ENCODE results near the gene OSTC. TPM values are rescaled to one million over a fixed set of nuclear protein-coding genes. Genes with fewer than 3 reads are reported as not detected.
"Not testable (repeated sequence)": the region's sequence is repeated elsewhere in the genome, so short reads cannot be mapped to it uniquely, and the experiment has no call there.

OSTC gene
- total RNA-seq, 2 experiments from 2014 or later: 72.5 to 73.3 TPM

DNA sequence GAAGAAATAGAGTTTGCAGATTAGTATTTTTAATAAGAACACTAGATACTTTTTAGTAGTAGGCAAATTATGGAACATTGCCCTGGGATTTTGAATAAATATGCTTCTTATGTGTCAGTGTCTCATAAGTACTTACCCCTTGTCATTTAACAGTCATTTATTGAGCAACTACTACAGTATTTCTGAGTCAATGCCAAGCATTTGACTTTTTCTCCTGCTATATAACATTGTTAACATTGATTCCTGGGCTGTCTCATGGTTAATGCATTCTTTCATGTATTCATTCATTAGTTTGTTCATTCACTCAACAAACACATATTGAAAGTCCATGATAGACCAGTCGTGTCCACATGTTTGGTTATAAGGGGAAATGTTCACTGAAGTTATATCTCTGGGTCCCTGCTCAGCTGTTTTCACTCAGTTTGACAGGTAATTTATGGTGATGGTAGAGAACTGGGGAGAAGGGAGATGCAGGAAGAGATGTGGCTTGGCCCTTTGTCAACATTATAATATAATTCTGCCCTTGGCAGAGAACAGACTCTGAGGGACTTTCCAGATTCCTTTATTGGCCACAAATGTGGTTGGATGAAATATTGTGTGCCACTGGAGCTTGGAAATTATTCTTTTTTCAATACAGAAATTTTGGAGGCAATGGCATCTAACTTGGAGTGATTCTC lies 49.8 kb downstream of the OSTC start:
- CTCF ChIA-PET: no interaction called here
- Mint-ChIP-seq H3K9me3 (no peaks in the 10 kb centered on the region), H3K4me1 (ENCODE audit: low read depth) (peaks cover 28% of the 10 kb centered on the region), H3K36me3 (ENCODE audit: low read depth) (no peaks in the 10 kb centered on the region), H3K4me3 (no peak overlapping the region), H3K27me3 (ENCODE audit: low read depth) (no peaks in the 10 kb centered on the region), H3K27ac (no peak overlapping the region)
- intact Hi-C loops (cut with micrococcal nuclease): no loop called here
- DNase-seq: no peak

DNA sequence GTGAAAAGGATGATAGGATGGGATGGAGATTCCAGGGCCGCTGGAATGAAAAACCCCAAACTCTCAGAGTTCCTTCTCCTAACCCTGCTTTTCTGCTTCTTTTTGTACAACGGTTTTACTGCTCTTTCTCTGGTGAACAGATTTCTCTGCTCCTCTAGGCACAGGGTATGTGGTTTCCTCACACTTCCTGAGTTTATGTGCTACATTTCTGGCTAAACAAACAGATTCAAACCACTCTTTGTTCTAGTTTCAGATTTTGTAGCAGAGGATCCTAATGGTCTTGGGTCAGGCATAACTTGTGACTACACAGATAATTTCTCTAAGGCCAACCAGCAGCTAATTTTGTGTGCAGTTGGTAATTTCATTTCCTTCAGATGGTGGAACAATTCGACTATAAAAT lies 52.6 kb downstream of the OSTC start:
- Mint-ChIP-seq H3K36me3 (ENCODE audit: low read depth) (no peaks in the 10 kb centered on the region), H3K27me3 (ENCODE audit: low read depth) (no peaks in the 10 kb centered on the region), H3K4me3 (no peak overlapping the region), H3K9me3 (no peaks in the 10 kb centered on the region), H3K4me1 (ENCODE audit: low read depth) (peaks cover 28% of the 10 kb centered on the region), H3K27ac (no peak overlapping the region)
- DNase-seq: no peak
- intact Hi-C loops (cut with micrococcal nuclease): no loop called here
- CTCF ChIA-PET: no interaction called here

DNA sequence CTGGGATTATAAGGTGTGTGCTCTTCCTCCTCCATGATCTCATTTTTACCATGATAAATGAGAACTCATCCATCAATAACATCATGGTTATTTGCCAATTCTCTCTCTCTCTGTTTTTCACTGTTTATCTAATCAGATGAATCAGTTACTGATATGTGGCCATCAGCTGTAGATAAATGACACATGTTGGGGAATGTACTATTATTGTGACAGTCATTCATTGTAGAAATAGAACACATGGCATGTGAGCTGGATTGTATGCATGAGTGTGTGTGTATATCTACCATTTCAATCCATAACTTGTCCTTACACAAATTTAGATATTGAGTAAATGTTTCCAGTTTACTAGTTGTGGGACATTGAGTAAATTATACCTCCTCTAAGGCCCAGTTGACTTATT lies 53.0 kb downstream of the OSTC start:
- H3K36me3 Mint-ChIP-seq (ENCODE audit: low read depth): no peaks in the 10 kb centered on the region
- DNase-seq: no peak
- no peaks in the 10 kb centered on the region for H3K9me3 Mint-ChIP-seq
- no peak overlapping the region for H3K27ac Mint-ChIP-seq
- no peak overlapping the region for H3K4me3 Mint-ChIP-seq
- H3K27me3 Mint-ChIP-seq (ENCODE audit: low read depth): no peaks in the 10 kb centered on the region
- intact Hi-C loops (cut with micrococcal nuclease): no loop called here
- CTCF ChIA-PET: no interaction called here
- H3K4me1 Mint-ChIP-seq (ENCODE audit: low read depth): peaks cover 28% of the 10 kb centered on the region

DNA sequence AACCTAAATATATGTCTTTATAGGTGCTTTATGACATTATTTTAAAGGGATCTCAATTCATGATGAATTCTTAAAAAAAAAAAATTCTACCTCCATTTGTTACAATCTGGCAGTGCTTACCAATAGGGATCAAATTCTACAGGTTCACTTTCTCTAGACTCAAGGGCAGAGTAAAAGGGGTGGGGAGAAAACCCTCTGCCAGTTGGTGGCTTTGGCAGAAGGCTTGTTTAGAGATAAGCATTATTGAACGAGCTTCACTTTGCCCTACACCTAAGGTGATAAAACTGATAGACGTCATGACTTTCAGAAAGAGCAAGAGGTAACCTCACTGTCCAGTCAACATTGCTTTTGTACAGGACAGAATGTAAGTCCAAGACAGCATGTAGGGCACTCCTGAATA lies 53.6 kb downstream of the OSTC start:
- CTCF ChIA-PET: no interaction called here
- Mint-ChIP-seq H3K4me1 (ENCODE audit: low read depth) (peaks cover 28% of the 10 kb centered on the region), H3K9me3 (no peaks in the 10 kb centered on the region), H3K36me3 (ENCODE audit: low read depth) (no peaks in the 10 kb centered on the region), H3K27me3 (ENCODE audit: low read depth) (no peaks in the 10 kb centered on the region), H3K4me3 (no peak overlapping the region), H3K27ac (no peak overlapping the region)
- intact Hi-C loops (cut with micrococcal nuclease): no loop called here
- DNase-seq: no peak

DNA sequence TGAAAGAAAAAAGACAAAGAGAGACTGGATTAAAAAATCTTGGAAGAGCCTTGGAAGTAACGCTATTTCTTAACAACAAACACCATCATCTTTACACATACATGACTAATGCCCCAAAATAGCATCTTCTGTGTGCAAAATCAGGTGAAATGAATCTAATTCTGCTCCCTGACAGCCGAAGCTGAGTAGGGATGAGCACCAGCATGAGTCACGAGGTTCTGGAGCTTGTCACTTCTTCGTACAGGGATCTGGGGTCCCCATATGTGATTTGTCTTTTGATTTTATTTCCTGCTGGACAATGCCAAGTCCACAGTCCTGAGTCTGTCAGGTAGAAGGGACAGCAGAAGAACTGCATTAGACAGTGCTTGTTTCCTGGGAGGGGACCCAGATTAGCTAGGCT lies 55.9 kb downstream of the OSTC start:
- H3K27me3 Mint-ChIP-seq (ENCODE audit: low read depth): no peaks in the 10 kb centered on the region
- peaks cover 20% of the 10 kb centered on the region for H3K4me1 Mint-ChIP-seq (ENCODE audit: low read depth)
- no peak for DNase-seq
- CTCF ChIA-PET: interaction anchor here (1.1 kb wide), 1 partner anchor 12 kb away, joined by 3 read pairs; no protein-coding TSS in a partner anchor
- no peak overlapping the region for H3K27ac Mint-ChIP-seq
- no peaks in the 10 kb centered on the region for H3K36me3 Mint-ChIP-seq (ENCODE audit: low read depth)
- no peaks in the 10 kb centered on the region for H3K9me3 Mint-ChIP-seq
- no peak overlapping the region for H3K4me3 Mint-ChIP-seq
- intact Hi-C loops (cut with micrococcal nuclease): no loop called here

DNA sequence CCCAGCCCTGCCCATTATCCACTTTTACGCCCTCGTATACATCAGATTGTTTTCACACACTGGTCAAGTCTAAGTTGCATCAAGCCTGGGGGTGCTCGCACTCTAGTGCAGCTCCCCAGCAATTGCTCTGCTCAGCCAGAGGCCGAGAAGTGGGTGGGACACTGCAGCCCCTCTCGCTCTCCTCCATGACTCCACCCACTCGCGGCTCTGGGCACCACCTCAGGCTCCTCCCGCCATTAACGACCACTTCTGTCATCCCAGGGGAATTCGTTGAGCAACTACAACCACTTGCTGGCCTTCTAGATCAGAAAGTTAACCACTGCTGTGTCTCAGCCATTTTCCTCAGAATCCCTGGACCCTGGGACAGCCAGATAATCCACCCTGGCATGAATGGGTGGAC lies 58.8 kb downstream of the OSTC start:
- Mint-ChIP-seq H3K9me3 (no peaks in the 10 kb centered on the region), H3K4me3 (no peak overlapping the region), H3K27ac (no peak overlapping the region), H3K27me3 (ENCODE audit: low read depth) (no peaks in the 10 kb centered on the region), H3K36me3 (ENCODE audit: low read depth) (no peaks in the 10 kb centered on the region), H3K4me1 (ENCODE audit: low read depth) (no peaks in the 10 kb centered on the region)
- CTCF ChIA-PET: no interaction called here
- no peak for DNase-seq
- intact Hi-C loops (cut with micrococcal nuclease): no loop called here

DNA sequence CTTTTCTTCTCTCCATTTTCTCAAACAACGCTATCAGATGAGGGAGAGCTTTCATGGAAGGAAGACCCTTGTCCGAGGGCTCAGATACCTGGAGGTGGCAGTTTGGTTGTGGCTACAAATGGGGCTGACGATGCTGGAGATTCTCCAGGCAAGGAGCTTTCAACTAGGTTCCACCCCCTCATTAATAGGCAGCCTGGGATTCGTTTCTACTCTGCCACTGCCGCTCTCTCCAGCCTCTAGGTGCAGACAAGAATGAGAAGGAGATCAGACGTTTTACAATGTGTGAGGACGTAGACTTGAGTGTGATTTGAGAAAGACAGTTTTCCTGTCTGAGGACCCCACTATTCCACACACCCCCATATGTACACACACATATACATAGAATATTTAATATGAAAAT lies 59.3 kb downstream of the OSTC start:
- no peak overlapping the region for H3K4me3 Mint-ChIP-seq
- H3K36me3 Mint-ChIP-seq (ENCODE audit: low read depth): no peaks in the 10 kb centered on the region
- CTCF ChIA-PET: no interaction called here
- no peaks in the 10 kb centered on the region for H3K4me1 Mint-ChIP-seq (ENCODE audit: low read depth)
- no peak for DNase-seq
- H3K9me3 Mint-ChIP-seq: no peaks in the 10 kb centered on the region
- no peaks in the 10 kb centered on the region for H3K27me3 Mint-ChIP-seq (ENCODE audit: low read depth)
- no peak overlapping the region for H3K27ac Mint-ChIP-seq
- intact Hi-C loops (cut with micrococcal nuclease): no loop called here

DNA sequence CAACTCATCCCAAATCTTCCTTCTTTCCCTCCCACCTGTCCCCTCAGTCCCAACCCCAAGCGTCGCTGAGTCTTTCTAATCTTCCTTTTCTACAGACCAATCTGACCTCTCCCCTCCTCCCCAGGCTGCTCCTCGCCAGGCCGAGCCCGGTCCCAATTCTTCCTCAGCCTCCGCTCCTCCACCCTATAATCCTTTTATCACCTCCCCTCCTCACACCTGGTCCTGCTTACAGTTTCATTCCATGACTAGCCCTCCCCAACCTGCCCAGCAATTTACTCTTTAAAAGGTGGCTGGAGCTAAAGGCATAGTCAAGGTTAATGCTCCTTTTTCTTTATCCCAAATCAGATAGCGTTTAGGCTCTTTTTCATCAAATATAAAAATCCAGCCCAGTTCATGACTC lies 60.2 kb downstream of the OSTC start:
- H3K4me3 Mint-ChIP-seq; DNase-seq; CTCF ChIA-PET; intact Hi-C loops (cut with micrococcal nuclease); H3K27me3 Mint-ChIP-seq (ENCODE audit: low read depth); H3K4me1 Mint-ChIP-seq (ENCODE audit: low read depth); H3K27ac Mint-ChIP-seq; H3K9me3 Mint-ChIP-seq; H3K36me3 Mint-ChIP-seq (ENCODE audit: low read depth): not testable (repeated sequence)

DNA sequence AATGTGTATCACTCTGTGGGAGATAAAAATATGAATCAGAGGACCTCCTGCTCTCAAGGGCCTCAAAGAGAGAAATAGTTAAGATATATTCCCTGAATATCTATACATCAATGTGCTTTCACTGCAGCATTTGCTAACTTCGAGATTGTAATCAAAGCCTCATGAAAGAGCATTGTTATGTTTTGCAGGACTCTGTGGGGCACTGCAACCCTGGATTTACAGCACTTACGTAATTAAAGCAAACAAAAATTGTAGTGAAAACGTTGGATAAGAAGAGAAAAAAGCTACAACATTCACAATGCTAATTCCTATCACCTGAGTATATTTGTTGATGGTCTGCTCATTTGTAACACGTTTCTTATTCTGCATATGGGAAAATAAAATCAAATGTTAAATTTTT lies 64.5 kb downstream of the OSTC start:
- Mint-ChIP-seq H3K27ac (no peak overlapping the region), H3K9me3 (no peaks in the 10 kb centered on the region), H3K27me3 (ENCODE audit: low read depth) (no peaks in the 10 kb centered on the region), H3K4me1 (ENCODE audit: low read depth) (no peaks in the 10 kb centered on the region), H3K36me3 (ENCODE audit: low read depth) (no peaks in the 10 kb centered on the region), H3K4me3 (no peak overlapping the region)
- intact Hi-C loops (cut with micrococcal nuclease): no loop called here
- no peak for DNase-seq
- CTCF ChIA-PET: no interaction called here

DNA sequence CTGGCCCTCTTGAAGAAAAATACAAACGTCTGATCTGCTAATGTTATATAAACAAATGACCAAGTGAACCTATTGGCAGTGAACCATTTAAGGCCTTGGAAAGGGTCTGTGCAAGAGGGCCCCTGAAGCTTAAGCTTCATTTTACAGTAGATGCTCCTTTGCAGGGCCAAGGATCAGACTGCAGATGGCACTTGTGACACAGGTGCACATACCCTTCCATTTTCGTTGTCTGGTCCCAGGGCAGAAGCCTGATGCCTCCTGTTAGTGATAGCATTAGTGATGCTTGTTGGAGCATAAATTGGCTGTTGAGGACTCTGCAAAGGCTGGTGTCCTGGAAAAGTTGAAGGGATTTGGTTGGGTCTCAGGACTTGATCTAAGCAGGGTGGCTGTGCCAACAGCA lies 65.9 kb downstream of the OSTC start:
- DNase-seq: no peak
- intact Hi-C loops (cut with micrococcal nuclease): no loop called here
- no peak overlapping the region for H3K4me3 Mint-ChIP-seq
- H3K9me3 Mint-ChIP-seq: no peaks in the 10 kb centered on the region
- CTCF ChIA-PET: no interaction called here
- H3K27ac Mint-ChIP-seq: no peak overlapping the region
- H3K4me1 Mint-ChIP-seq (ENCODE audit: low read depth): no peaks in the 10 kb centered on the region
- no peaks in the 10 kb centered on the region for H3K36me3 Mint-ChIP-seq (ENCODE audit: low read depth)
- no peaks in the 10 kb centered on the region for H3K27me3 Mint-ChIP-seq (ENCODE audit: low read depth)

DNA sequence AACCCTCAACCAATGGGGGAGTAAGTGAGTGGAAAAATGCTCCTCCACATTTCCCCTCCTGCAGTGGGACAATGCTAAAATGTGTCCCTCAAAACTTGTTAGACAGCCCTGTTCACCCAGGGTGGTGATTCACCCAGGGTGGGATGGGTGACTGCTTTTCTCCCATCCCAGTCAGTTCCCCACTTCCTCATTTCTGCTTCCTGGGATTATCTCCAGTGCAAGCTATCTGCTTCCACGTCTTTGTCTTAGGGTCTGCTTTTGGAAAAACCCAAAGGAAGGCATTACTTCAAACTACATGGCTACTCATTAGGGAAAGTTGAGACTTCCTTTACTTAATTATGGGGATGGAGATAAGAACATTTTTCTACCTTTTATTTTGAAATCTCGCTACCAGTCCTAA lies 67.0 kb downstream of the OSTC start:
- no peak overlapping the region for H3K27ac Mint-ChIP-seq

More for the DNA sequence above, 67.0 kb downstream of the OSTC start:
- Mint-ChIP-seq H3K36me3 (ENCODE audit: low read depth) (no peaks in the 10 kb centered on the region), H3K9me3 (no peaks in the 10 kb centered on the region), H3K4me3 (no peak overlapping the region), H3K4me1 (ENCODE audit: low read depth) (no peaks in the 10 kb centered on the region), H3K27me3 (ENCODE audit: low read depth) (no peaks in the 10 kb centered on the region)
- CTCF ChIA-PET: no interaction called here
- intact Hi-C loops (cut with micrococcal nuclease): no loop called here
- DNase-seq: no peak
